ENCODE data around the gene SMYD3. TPM values are rescaled to one million over a fixed set of nuclear protein-coding genes. Genes with fewer than 3 reads are reported as not detected.
"Not testable (repeated sequence)": the region's sequence is repeated elsewhere in the genome, so short reads cannot be mapped to it uniquely, and the experiment has no call there.

Gene SMYD3
- total and polyA plus RNA-seq, 9 of the 15 experiments (the other 6 are each of a cell fraction or from before 2014, with no cell fraction given), result 128 to 440 (median 197) TPM

GRCh38 chr1:246072456-246072955 is 434.6 kb downstream of the SMYD3 start (continued):
- TF ChIP-seq, protein P1, sequence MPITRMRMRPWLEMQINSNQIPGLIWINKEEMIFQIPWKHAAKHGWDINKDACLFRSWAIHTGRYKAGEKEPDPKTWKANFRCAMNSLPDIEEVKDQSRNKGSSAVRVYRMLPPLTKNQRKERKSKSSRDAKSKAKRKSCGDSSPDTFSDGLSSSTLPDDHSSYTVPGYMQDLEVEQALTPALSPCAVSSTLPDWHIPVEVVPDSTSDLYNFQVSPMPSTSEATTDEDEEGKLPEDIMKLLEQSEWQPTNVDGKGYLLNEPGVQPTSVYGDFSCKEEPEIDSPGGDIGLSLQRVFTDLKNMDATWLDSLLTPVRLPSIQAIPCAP (CRISPR knock-in tag; IDR thresholded peaks at IDR 0.05; ENCODE audit: borderline replicate concordance), result no peak
- TF ChIP-seq PTRF (tag; IDR thresholded peaks at IDR 0.05) (no peak), KLF16 (IDR thresholded peaks at IDR 0.05) (no peak), SIN3A (IDR thresholded peaks at IDR 0.05; ENCODE audit: borderline replicate concordance in 2 of 2, control insufficient read depth in 1 of 2, low read depth in 2 of 2, low read length in 2 of 2) (no peak)

- H3K27ac ChIP-seq (ENCODE audit: extremely low read depth, low read depth, low read length); H3K27me3 ChIP-seq (ENCODE audit: control insufficient read depth in 2 of 2, insufficient read depth in 2 of 2, low read length in 2 of 2); ATAC-seq; H3K4me3 ChIP-seq; FAIRE-seq; H3K9me3 ChIP-seq (replicated peaks; ENCODE audit: control insufficient read depth, insufficient read depth, low read depth, low read length); CTCF ChIA-PET (ENCODE audit: low intra/inter-chr PET ratio); POLR2A ChIA-PET; H3K4me2 ChIP-seq (ENCODE audit: insufficient read depth, low read length); H3K9ac ChIP-seq (ENCODE audit: insufficient read depth in 1 of 2, low read depth in 2 of 2, low read length in 2 of 2); H4K20me1 ChIP-seq (replicated peaks; ENCODE audit: control insufficient read depth, insufficient read depth, low read length); H3K9me1 ChIP-seq (ENCODE audit: control insufficient read depth, insufficient read depth, low read length); H2AFZ ChIP-seq (ENCODE audit: low read depth, low read length); intact Hi-C loops (cut with micrococcal nuclease); H3K36me3 ChIP-seq (ENCODE audit: control insufficient read depth, insufficient read depth, low read length); DNase-seq (ENCODE audit: extremely low read depth in 1 of 4, low spot score in 3 of 4); BruUV-seq (replicated peaks); in situ Hi-C loops (cut with MboI); H3K79me2 ChIP-seq (ENCODE audit: control insufficient read depth, insufficient read depth, low read length): not testable (repeated sequence)
- WGBS (ENCODE audit: insufficient coverage, low coverage, missing lambda C conversion rate), result 47% methylated on average over 8 of the region's 15 CpGs
- H3K4me1 ChIP-seq (replicated peaks in 1 of 2; ENCODE audit: control insufficient read depth in 2 of 2, insufficient read depth in 2 of 2, low read length in 2 of 2), result peaks cover 4 to 33% of the 10 kb centered on the region in 2 experiments; a peak in 4 of 5 replicates
Measured at GRCh38 chr1:246071981-246072380, 435.1 kb downstream of the SMYD3 start.

DNA sequence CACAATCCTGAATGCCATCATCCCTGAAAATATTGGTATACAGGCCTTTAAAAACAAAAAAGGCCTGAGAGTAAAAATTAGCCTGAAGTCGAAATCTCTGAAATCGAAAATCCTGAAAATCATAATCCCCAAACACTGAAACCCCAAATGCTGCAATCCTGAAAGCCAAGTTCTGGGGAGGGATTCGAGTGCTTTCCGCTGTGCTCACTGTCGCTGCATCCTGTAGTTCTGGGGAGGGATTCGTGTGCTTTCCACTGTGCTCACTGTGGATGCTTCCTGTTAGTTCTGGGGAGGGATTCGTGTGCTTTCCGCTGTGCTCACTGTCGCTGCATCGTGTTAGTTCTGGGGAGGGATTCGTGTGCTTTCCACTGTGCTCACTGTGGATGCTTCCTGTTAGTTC is 435.5 kb downstream of the SMYD3 start:
- H3K79me2 ChIP-seq (ENCODE audit: control insufficient read depth, insufficient read depth, low read length); in situ Hi-C loops (cut with MboI); FAIRE-seq; BruUV-seq (replicated peaks); H4K20me1 ChIP-seq (replicated peaks; ENCODE audit: control insufficient read depth, insufficient read depth, low read length); ATAC-seq; POLR2A ChIA-PET; CTCF ChIA-PET (ENCODE audit: low intra/inter-chr PET ratio); intact Hi-C loops (cut with micrococcal nuclease); H3K27ac ChIP-seq (ENCODE audit: extremely low read depth, low read depth, low read length); H3K36me3 ChIP-seq (ENCODE audit: control insufficient read depth, insufficient read depth, low read length); H3K9me1 ChIP-seq (ENCODE audit: control insufficient read depth, insufficient read depth, low read length); DNase-seq (ENCODE audit: extremely low read depth in 1 of 4, low spot score in 3 of 4); H3K4me2 ChIP-seq (ENCODE audit: insufficient read depth, low read length); H3K27me3 ChIP-seq (ENCODE audit: control insufficient read depth in 2 of 2, insufficient read depth in 2 of 2, low read length in 2 of 2); H3K9me3 ChIP-seq (replicated peaks; ENCODE audit: control insufficient read depth, insufficient read depth, low read depth, low read length); H3K9ac ChIP-seq (ENCODE audit: insufficient read depth in 1 of 2, low read depth in 2 of 2, low read length in 2 of 2); H2AFZ ChIP-seq (ENCODE audit: low read depth, low read length); H3K4me3 ChIP-seq: not testable (repeated sequence)
- peaks cover 4 to 30% of the 10 kb centered on the region in 2 experiments; a peak in 4 of 5 replicates for H3K4me1 ChIP-seq (replicated peaks in 1 of 2; ENCODE audit: control insufficient read depth in 2 of 2, insufficient read depth in 2 of 2, low read length in 2 of 2)
- WGBS (ENCODE audit: insufficient coverage, low coverage, missing lambda C conversion rate), result 67% methylated on average over 11 of the region's 11 CpGs

Data from K562 (cell line).